ENCODE results near the gene PIP4P1.

Gene PIP4P1

DNA sequence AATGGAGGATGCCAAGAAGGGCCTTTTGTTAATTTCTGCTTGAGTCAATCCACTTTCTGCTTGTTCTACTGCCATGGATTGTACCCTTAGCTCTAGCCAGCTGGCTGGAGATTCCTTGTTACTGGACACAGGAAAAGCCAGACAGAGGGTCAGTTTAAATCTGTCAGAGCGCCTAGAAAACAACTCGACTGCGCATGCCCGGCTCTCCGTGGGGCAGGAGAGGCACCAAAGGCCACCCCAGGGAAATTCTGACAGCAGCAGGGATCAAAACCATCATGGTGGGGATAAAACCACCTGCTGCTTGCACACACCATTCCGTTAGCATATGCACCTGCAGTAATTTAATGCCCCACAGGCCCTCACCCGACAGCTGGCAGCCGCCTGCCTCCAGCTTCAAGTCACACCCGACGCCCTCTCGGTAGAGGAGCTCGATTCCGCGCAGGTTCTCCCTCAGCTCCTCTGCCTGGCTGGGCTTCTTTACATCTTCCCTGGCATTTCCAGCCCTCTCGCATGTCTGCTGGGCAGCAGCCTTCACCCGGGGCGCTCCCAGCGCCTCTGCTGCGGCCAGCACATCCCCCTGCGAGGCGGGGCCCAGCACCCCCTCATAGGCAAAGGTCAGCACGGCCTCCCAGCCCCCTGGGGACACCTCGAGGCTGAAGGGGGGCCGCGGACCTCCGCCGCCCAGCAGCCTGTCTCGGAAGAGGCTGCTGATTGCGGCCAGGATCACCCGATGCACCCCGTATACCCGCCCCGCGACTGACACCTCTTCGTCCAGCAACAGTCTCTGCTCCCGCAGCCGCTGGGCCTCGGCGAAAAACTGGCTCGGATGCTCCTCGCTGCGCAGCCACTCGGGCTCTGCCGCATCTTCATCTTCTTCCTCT, 26.3 kb downstream of the PIP4P1 start:
- DNase-seq: no peak

DNA sequence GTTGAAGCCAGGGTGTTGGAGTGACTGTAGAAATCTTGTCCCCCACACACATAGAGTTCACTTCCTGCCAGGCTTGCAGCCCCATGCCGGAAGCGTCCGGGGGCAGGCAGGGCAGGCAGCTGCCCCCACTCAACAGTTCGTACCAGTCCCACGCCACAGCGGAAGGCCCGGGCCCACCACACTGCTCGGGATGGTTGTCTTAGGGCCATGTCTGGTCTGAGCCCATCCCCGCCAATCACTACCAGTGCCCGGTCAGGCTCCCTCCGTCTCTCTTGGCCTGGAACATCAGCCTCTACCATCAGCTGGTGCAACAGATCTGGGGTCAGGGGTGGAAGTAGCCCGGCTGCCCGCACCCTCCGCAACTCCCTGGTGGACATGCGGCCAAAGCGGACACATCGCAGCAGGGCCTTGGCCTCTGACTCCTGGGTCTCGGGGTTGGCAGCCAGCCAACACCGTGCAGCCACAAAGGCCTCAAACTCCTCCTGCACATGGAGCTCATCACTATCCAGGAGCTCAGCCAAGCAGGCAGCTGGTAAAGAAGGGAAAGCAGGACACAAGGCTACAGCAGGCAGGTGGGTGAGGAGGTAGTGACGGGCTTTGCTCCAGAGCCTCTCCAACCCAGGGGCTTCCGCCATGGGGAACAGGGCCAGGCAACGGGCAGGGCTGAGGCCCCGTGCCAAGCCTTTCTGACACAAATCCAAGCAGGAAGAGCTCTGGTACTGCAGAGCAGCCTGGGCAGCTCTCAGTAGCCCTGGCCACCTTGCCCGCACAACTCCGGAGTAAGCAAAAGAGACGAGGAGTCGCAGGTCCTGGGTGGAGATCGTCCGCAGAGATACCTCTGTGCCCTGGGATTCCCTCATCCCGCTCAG, 31.2 kb downstream of the PIP4P1 start:
- DNase-seq: no peak

DNA sequence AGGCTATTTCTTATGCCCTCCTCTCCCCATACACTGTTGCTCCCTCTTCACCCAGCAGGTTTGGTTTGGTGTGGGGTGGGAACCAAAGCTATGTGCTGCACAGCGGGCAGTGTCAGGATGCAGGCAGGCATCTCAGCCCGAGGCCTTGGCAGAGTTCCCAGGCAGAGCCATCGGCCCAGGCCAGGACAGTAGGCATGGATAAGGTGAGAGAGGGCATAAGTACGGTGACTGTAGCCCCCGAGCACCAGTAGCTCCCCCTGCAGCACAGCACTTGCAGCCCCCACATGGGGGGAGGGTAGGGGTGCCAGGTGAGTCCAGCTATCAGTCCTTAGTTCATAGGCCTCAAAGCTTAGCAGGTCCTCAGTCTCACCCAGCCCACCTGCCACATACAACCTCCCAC, 32.4 kb downstream of the PIP4P1 start:
- no peak for DNase-seq

DNA sequence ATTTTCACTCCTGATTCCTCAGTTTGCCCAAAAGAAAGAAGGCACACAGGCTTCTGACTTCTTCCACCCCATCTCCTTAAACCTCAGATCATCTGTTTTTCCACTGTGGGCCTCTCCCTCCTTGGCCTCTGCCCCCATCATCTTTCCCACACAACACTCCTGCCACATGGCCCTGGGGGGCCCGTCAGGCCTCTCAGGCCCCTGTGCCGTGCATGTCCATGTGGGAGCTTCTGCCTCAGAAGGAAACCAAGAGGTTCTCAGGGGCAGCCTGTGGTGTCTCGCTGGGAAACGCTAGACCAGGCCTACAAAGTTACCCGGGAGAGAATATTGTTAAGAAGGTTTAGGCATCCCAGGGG, 33.2 kb downstream of the PIP4P1 start:
- no peak for DNase-seq

DNA sequence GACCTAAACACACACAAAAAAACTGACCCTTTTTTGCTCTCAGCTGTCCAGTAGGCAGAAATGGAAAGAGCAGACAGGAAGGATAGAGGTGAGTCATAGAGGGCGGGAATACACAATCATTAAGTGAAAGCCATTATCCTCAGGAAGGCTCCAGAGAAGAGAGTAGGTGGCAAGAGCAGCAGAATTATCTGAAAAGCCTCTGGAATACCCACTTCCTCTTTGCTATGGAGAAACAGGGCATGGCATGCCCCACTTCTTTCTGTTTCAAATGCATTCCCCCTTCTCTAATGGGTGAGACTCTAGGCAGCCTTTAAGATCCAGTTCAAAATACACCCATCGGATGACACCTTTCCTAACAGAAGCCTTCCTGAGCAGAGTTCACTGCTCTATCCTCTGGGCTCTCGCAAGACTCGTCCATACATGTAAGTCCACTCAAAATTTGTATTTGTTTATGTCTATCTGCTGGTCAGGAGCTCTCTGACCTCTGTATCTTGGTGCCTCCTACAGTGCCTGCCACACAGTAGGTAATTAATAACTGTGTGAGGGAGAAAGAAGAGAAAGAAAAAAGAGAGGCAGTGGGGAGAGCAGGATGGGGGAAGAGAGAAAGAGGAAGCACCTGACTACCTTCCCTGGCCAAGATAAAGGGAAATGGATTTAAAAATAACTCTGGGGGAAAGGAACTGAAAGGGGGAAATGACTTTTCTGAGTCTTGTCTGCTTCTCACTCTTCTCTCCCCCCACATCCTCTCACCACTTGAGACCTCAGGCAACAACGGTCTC, 33.8 kb downstream of the PIP4P1 start:
- no peak for DNase-seq

GRCh38 chr14:20424851-20425250, 36.4 kb downstream of the PIP4P1 start:
- DNase-seq: no peak

DNA sequence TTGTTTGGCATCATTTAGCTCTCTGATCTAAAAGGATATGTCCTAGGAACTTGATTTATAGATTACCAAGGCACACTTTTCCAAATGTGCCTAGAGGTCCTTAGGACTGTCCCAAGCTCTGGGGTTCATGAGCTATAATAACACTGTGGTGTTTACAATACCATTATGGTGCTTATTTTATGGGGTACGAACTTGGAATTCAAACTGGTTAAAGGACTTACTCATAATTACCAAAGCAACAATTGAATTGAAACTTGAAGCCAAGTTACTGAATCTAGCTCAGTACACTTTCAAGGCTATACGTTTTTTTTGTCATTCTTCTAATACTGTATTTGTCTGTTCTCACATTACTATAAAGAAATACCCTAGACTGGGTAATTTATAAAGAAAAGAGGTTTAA, 38.3 kb downstream of the PIP4P1 start:
- no peak for DNase-seq

DNA sequence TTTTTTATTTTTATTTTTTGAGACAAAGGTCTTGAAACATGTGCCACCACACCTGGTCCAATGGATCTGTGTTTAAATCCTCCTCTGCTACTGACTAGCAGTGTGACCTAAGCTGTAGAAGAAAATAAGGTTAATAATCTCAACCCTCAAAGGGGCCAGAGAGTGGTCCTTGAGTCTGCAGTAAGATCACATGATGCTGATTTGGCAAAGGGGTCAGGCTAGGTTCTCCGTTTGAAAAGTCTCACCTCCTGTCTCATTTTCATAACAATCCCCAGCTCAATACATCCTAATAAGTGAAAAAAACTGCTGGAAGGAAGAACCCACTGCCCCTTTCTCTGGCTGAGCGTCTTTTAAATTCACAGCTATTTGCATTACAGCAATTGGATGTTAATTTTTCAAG, 40.0 kb downstream of the PIP4P1 start:
- DNase-seq: no peak

- DNase-seq: no peak
Measured at GRCh38 chr14:20419419-20419818, 41.8 kb downstream of the PIP4P1 start.

DNA sequence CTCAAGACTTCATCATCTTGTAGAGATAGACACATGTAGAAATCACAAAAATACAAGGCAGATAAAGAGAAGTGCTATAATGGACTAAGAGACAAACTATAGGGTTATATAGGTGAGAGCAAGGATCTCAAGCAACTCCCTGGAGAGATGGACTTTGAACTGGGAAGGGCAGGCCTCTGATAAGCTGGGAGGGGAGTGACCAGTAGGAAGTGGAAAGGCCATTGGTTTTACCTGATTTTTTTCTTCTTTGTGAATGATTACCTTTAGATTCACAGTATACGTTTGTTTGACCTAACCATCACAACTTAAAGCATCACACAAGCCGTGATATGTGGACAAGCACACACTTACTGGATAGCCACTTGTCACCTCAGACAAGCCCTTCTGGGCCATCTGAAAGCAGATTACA, 42.7 kb downstream of the PIP4P1 start:
- DNase-seq: no peak

GRCh38 chr14:20417250-20418186, 43.7 kb downstream of the PIP4P1 start:
- no peak for DNase-seq

DNA sequence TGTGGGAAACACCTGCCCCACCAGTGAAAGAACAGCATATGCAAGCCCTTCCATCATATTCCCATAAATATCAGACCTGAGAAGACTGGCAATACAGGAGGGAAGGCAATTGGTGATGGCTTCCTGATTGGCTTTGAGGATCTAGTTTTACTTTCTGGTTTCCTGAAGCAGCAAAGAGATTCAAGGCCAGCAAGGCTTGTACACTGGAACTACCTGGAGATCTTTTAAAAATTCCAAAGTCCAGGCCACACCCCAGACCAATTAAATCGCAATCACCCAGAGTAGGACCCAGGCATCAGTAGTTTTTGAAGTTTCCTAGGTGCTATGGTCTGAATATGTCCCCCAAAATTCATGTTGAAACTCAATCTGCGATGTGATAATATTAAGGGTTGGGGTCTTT, 45.0 kb downstream of the PIP4P1 start:
- no peak for DNase-seq

DNA sequence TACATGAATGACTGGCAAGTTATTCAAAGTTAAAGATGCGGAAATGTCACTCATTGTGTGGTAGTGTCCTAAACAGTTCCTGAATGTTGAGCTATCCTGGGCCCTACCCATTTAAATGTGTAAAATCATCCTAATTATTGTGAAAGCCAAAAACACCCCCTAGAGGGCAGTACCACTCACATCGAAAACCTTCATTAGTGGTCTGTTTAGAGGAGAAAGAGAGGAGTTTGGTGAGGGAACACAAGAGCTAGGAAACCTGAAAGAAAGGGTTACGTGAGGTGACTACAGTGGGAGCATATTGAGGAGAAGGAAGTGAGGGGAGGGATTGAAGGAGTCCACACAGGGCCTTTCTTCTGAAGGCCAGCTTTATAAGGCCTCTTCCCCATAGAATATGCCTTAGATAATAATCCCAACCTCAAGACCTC, 45.4 kb downstream of the PIP4P1 start:
- DNase-seq: no peak

- DNase-seq: no peak
Measured at GRCh38 chr14:20413744-20414082, 47.5 kb downstream of the PIP4P1 start.

DNA sequence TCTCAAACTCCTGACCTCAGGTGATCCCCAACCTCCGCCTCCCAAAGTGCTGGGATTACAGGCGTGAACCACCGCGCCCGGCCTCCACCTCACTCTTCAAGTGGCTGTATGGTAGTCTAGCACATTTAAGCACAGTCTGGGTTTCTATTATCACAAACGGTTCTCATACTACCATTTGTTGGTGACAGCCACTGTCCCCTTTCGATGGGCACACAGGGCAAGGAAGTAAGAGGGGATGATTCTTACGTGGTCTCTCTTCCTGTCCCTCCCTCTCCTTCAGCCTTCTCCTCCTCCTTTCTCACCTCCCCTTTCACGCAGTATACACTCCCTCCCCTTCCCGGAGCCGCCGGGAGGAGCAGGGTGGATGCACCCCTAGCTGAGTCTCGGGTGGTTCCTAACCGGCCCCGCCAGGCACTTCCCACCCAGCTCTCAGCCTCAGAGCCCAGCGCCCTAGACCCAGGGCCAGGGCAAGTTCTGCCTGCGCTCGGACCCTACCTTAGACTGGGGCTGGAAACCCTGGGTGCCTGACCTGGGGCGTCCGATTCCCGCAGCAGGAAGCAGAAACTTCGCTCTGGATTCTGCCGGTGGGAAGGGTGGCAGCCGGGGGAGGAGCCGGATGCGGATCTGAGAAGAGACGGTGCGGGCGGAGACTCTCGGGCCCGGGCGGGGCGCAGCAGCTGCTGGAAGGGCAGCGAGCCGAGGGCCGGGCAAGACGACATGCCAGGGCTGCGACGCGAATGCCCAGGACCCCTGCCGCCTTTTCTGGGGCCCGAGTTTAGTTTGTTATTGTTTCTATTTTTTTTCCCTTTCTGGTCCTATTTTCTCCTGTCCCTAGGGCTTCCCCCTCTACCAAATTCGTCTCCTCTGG, 48.1 kb downstream of the PIP4P1 start, which contains the start of gene TEP1:
TEP1 (minus strand) TSS at position 626 of the 868 bp plus-strand sequence. CDS start 5,062 bp downstream, outside the sequence.
- DNase-seq: peak; percentile 75

- no peak for DNase-seq
Measured at GRCh38 chr14:20412411-20412810, 48.8 kb downstream of the PIP4P1 start.

GRCh38 chr14:20409226-20409625, 52.0 kb downstream of the PIP4P1 start:
- no peak for DNase-seq
